ENCODE results near the gene MAP7D2. TPM values are rescaled to one million over a fixed set of nuclear protein-coding genes. Genes with fewer than 3 reads are reported as not detected.

MAP7D2 gene
- total RNA-seq, 1 experiment from 2014 or later = 0.15 TPM

DNA sequence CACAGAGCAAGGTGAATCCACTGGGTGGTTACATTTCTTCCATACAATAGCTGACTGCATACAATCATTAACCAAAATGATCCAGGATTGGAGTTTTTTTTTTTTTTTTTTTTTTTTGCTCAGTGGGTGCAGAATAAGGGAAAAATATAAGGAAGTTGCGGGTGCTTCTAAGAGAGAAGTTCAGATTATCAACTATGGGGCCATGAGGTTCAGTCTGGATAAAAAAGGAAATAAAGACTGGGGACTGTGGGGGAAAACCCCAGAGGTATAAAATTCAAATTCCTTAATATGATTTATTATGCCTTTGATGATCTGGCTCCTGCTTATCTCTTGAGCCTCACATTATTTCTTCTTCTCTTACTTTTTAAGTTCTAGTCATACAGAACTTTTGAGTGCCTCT is 30.9 kb upstream of the MAP7D2 start:
- Histone ChIP-seq H3K9ac (ENCODE audit: low read length) (no peak overlapping the region), H3K4me1 (ENCODE audit: control insufficient read depth in 1 of 2, insufficient read depth in 2 of 2, low read length in 2 of 2) (peaks cover under 1 to 2% of the 10 kb centered on the region in 2 experiments; a peak in 2 of 4 replicates), H3K79me2 (ENCODE audit: insufficient read depth, low read length) (no peaks in the 10 kb centered on the region), H3K36me3 (ENCODE audit: control insufficient read depth in 1 of 2, insufficient read depth in 2 of 2, low read length in 2 of 2) (no peaks in the 10 kb centered on the region; a peak in 1 of 4 replicates), H3K9me3 (ENCODE audit: control insufficient read depth in 1 of 2, insufficient read depth in 1 of 2, low read depth in 1 of 2, low read length in 2 of 2) (no peaks in the 10 kb centered on the region), H2AFZ (ENCODE audit: low read depth, low read length, poor library complexity, severe bottlenecking) (no peak overlapping the region), H3K27ac (ENCODE audit: low read depth, low read length) (no peak overlapping the region), H3K27me3 (ENCODE audit: insufficient read depth, low read length) (no peaks in the 10 kb centered on the region), H4K20me1 (ENCODE audit: insufficient read depth) (no peaks in the 10 kb centered on the region), H3K9me2 (ENCODE audit: insufficient read depth) (no peaks in the 10 kb centered on the region), H3K4me2 (ENCODE audit: low read length) (no peak overlapping the region), H3K4me3 (replicated peaks in 1 of 2; ENCODE audit: low read depth in 1 of 2, low read length in 2 of 2) (no peak overlapping the region)
- DNase-seq (ENCODE audit: low read depth, low spot score) (no peak), ATAC-seq (no peak)
- no TSS peak for BruUV-seq (replicated peaks)
- POLR2A ChIA-PET = no interaction called here
- no peak for TF ChIP-seq ZFX (IDR thresholded peaks at IDR 0.05)
- TF ChIP-seq ZNF274 (IDR thresholded peaks at IDR 0.05; ENCODE audit: low read depth, low read length) = no peak
- TF ChIP-seq, protein P1, sequence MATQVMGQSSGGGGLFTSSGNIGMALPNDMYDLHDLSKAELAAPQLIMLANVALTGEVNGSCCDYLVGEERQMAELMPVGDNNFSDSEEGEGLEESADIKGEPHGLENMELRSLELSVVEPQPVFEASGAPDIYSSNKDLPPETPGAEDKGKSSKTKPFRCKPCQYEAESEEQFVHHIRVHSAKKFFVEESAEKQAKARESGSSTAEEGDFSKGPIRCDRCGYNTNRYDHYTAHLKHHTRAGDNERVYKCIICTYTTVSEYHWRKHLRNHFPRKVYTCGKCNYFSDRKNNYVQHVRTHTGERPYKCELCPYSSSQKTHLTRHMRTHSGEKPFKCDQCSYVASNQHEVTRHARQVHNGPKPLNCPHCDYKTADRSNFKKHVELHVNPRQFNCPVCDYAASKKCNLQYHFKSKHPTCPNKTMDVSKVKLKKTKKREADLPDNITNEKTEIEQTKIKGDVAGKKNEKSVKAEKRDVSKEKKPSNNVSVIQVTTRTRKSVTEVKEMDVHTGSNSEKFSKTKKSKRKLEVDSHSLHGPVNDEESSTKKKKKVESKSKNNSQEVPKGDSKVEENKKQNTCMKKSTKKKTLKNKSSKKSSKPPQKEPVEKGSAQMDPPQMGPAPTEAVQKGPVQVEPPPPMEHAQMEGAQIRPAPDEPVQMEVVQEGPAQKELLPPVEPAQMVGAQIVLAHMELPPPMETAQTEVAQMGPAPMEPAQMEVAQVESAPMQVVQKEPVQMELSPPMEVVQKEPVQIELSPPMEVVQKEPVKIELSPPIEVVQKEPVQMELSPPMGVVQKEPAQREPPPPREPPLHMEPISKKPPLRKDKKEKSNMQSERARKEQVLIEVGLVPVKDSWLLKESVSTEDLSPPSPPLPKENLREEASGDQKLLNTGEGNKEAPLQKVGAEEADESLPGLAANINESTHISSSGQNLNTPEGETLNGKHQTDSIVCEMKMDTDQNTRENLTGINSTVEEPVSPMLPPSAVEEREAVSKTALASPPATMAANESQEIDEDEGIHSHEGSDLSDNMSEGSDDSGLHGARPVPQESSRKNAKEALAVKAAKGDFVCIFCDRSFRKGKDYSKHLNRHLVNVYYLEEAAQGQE (IDR thresholded peaks at IDR 0.05; ENCODE audit: low read depth) = no peak
- TF ChIP-seq EGR1 (IDR thresholded peaks at IDR 0.05; ENCODE audit: low read depth) = no peak
- no peak for TF ChIP-seq POLR2A (IDR thresholded peaks at IDR 0.05; ENCODE audit: borderline replicate concordance, extremely low read depth, insufficient read depth, insufficient read length)
- TF ChIP-seq, protein P2, sequence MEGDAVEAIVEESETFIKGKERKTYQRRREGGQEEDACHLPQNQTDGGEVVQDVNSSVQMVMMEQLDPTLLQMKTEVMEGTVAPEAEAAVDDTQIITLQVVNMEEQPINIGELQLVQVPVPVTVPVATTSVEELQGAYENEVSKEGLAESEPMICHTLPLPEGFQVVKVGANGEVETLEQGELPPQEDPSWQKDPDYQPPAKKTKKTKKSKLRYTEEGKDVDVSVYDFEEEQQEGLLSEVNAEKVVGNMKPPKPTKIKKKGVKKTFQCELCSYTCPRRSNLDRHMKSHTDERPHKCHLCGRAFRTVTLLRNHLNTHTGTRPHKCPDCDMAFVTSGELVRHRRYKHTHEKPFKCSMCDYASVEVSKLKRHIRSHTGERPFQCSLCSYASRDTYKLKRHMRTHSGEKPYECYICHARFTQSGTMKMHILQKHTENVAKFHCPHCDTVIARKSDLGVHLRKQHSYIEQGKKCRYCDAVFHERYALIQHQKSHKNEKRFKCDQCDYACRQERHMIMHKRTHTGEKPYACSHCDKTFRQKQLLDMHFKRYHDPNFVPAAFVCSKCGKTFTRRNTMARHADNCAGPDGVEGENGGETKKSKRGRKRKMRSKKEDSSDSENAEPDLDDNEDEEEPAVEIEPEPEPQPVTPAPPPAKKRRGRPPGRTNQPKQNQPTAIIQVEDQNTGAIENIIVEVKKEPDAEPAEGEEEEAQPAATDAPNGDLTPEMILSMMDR (IDR thresholded peaks at IDR 0.05 in 2 of 3, conservative IDR thresholded peaks at IDR 0.05 in 1 of 3; ENCODE audit: borderline replicate concordance in 1 of 3, insufficient read depth in 1 of 3, low read depth in 2 of 3, low read length in 2 of 3) = no peak
- TF ChIP-seq CEBPB (IDR thresholded peaks at IDR 0.05; ENCODE audit: low read depth) = no peak
- no peak for TF ChIP-seq FOSL1 (IDR thresholded peaks at IDR 0.05; ENCODE audit: low read depth)
- TF ChIP-seq YY1 (IDR thresholded peaks at IDR 0.05; ENCODE audit: extremely low read depth, insufficient replicate concordance, low read depth, low read length) = no peak
- TF ChIP-seq RAD21 (IDR thresholded peaks at IDR 0.05; ENCODE audit: low read depth) = no peak
- no peak for TF ChIP-seq SRF (IDR thresholded peaks at IDR 0.05; ENCODE audit: low read depth)
- no peak for TF ChIP-seq JUND (IDR thresholded peaks at IDR 0.05)
- no peak for TF ChIP-seq TCF7L2 (IDR thresholded peaks at IDR 0.05; ENCODE audit: borderline replicate concordance, extremely low read depth, insufficient read depth, insufficient read length)
- intact Hi-C loops (cut with micrococcal nuclease) = no loop called here
- CTCF ChIA-PET = no interaction called here
- RAD21 ChIA-PET (ENCODE audit: low non-redundant PET in 1 of 2, low total read pairs in 2 of 2, uncharacterized antibody in 2 of 2, unreplicated experiment in 2 of 2) = no interaction called here

Data from HCT116 (cell line).